CD4-positive, alpha-beta T cell treated with Interleukin-15 for 1 hour (primary cell): ENCODE data around the gene PIAS3.

Experiments
- DNase-seq: peaks from one replicate; pipeline ENCODE4 v3.0.0-alpha.2; 2020

The PIAS3 gene

DNA sequence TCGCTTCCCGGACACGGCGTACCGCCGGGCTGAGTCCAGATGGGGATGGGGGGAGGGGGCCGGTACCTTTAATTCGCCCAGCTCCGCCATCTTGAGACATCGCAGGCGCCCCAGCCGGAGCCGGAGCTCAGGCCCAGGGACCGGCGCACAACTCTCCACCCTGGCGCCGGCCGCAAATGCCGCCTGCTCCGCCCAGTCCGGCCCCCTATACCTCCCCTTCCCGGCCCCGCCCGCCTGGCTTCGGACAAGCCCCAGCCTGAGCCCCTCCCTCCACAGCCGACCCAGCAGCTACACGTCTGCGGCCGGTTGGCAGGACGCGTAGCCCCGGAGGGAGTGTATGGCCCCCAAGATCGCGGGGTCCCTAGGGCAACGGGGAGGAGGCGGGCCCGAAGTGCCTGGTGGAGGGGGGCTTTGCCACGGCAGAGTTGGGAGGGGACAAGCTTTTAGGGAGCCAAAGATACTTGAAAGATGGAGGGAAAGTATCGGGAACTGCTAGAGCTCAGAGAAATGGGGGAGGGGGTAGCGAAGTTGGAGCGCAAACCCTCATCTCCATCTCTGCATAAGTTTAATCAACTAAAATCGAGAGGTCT, at the start of gene PIAS3:
PIAS3 (minus strand) TSS at position 181 of the 590 bp plus-strand sequence; CDS start at position 90, 91 bp downstream.
- DNase-seq, result peak; percentile 86

GRCh38 chr1:145908653-145909052, 49.8 kb upstream of the PIAS3 start:
- no peak for DNase-seq

GRCh38 chr1:145906954-145907753, 48.3 kb upstream of the PIAS3 start:
- no peak for DNase-seq

GRCh38 chr1:145901312-145902021, 42.6 kb upstream of the PIAS3 start:
- no peak for DNase-seq

DNA sequence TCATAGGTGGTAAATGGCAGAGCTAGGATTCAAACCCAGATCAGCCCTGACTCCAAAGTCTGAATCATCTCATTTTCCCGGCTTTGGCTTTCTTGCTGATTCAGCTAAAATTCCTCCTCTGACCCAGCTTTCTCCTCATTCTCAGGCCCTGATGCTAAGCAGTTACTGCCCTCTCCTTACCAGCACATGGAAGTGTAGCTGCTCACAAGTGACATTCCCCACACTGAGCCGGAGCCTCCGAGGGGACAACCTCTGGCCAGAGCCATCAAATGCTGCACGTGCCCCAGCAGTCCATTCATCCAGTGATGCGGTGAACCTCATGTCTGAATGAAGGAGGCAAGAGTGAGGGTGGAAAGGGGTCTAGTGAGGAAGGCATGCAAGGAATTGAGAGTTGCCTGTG, 39.9 kb upstream of the PIAS3 start:
- no peak for DNase-seq

DNA sequence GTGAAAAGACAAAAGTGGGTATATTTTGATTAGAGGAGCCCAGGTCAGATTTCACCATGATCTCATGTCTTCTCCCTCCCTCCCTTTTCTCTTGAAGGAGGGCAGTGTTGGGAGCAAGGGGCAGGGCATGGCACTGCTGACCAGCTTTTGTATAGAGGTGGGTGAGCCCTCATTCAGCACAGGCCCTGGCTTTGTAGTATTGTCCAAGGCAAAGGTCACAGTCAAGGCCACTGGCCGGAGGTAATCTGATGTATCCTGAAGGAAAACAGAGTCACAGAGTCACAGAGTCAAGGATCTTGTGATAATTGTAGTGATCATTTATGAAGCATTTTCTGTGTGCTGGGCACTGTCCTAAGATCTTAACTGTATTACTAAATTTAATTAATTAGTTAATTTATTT, 39.1 kb upstream of the PIAS3 start:
- no peak for DNase-seq

DNA sequence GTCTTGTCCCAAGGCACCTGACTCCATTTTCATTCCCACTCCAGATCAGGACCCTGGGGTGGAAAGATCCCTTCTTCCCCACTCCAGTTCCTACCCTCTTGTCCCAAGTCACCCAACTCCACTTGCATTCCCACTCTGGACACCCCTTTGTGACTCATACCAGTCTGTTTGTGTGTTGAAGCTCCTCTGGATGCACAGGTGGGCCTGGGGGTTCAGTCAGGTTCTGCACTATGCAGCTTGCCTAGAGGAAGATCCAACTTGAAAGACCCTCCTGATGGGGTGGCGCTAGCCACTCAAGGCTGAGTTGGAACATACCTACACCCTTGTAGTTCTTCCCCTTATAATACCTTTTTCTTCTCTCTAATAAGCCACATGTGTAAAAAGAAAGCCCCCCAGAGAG, 36.6 kb upstream of the PIAS3 start:
- DNase-seq, result no peak

GRCh38 chr1:145893306-145894055, 34.6 kb upstream of the PIAS3 start:
- no peak for DNase-seq

DNA sequence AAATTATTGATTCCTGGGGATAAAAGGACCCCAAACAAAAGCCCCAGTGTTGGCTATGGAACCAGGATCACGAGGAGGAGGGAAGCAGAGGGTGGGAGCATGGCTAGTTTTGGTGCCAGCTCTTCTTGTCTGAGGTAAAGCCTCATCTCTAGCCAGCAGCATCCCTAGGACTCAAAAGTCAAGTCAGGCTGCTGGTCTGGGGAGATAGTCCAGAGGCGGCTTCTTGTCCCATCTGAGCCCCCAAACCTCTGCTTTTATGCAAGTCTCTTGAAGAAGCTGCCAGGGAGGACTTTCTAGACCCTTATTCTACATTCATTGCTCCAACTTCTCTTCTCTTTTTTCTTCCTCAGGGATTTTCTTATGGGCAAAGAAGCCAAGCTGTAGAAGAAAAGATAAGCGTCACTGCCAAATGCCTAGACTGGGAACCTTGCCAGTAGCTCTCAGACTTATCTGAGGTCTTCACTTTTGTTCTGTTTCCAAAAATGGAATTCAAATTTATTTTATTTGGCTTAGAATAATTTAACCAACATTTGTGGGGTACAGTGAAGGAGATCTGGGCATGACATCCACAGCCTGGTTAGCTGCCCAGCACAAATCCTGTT, 33.7 kb upstream of the PIAS3 start:
- no peak for DNase-seq

GRCh38 chr1:145891587-145892485, 33.0 kb upstream of the PIAS3 start:
- DNase-seq, result peak; percentile 47

DNA sequence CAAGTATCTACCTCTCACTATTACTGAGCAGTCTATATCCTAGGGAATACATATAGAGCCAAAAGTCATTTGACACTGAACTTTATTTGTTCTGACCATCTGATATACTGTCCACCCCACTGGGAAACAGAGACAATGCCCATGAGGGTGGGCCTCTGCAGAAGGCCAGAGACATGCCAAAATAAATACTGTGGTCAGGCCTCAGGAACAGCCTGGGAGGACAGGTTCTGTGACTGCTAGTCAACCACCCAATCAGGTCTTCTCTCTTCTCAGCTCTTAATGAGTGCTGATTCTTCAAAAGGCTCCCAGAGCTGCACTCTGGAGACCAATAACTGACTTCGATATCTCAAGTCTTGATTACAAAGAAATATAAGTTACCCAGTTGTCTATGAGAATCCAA, 32.3 kb upstream of the PIAS3 start:
- DNase-seq, result no peak

DNA sequence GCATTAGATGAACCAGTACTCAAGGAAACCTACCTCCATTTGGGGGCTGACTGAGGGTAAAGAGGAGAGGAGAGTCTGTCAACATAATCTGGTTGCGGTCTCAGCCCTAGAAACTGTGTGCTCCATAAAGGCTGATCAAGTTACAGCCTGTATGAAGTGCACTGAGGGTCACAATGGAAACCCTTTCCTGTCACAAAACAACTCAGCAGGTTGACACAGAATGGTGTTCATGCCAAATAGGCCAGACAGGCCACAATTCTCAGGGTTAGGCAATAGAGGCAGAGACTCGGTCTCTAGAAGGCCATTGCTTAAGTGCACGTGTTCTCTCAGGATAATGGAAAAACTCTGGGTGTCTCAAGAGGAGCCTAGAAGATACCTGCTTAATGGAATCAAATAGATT, 30.8 kb upstream of the PIAS3 start:
- no peak for DNase-seq

DNA sequence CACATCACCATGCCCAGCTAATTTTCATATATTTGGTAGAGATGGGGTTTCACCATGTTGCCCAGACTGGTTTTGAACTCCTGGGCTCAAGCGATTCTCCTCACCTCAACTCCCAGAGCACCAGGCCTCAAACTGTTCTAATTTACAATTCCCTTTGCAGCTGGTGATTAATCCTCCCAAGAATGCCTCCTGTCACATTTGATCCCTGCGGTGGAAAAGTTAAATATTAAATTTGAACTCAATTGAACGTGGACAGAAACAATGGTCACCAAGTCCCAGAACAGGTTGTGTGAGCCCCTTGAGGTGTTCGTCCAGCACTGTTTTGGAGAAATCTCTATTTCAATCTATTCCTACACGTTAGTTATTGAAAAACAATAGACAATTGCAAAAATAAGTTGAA, 28.8 kb upstream of the PIAS3 start:
- no peak for DNase-seq

GRCh38 chr1:145886816-145887215, 27.9 kb upstream of the PIAS3 start:
- no peak for DNase-seq

GRCh38 chr1:145886390-145886789, 27.5 kb upstream of the PIAS3 start:
- DNase-seq, result no peak

- peak; percentile 87 for DNase-seq
These were observed 26.9 kb upstream of the PIAS3 start, which contains the start of gene ANKRD35 for GRCh38 chr1:145885738-145886287. TSS of gene ANKRD35 (minus strand) at chr1:145885866. CDS start at chr1:145885758, 108 bp downstream.

DNA sequence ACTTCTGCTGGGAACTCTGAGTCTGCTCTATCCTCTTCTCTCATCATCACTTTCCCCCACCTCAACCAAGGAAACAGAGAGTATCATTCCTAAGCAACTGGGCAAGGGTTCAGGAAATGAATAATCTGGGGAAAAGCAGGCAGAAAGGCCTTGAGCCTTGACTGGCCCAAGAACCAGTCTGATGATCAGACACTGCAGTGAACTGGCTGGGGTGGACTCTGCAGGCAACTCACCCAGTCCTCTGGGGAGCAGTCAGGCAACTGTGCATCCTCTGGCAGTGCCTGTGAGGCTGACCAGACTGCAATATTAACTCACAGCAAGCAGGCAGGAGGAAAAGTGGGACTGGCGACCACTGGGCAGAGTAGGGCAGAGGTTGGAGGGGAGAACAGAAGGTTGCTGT, 25.8 kb upstream of the PIAS3 start:
- no peak for DNase-seq

- DNase-seq, result no peak
These were observed 20.9 kb upstream of the PIAS3 start for GRCh38 chr1:145879775-145880174.

DNA sequence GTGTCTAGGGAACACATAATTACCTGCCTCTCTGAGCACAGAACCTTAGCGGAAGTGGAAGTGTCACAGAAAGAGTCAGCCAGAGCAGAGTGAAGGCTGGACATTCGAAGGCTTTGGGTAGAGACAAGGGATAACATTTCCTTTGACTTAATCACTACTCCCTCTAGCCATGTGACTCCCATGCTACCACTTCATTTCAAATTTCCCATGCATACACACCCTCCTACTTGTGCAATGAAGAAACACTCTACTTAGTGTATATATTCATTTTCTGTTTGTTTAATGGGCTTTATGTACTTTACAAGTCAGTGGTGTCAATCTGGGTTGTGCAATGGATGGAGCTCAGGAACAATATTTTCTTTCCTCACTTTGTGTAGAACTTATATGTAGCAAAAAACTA, 19.8 kb upstream of the PIAS3 start:
- DNase-seq, result no peak

- DNase-seq, result no peak
These were observed 19.1 kb upstream of the PIAS3 start for GRCh38 chr1:145877923-145878486.

- DNase-seq, result no peak
These were observed 15.8 kb upstream of the PIAS3 start for GRCh38 chr1:145874646-145875045.
